Panc1 (cell line): Measurements from ENCODE around the gene PAX5. TPM values are rescaled to one million over a fixed set of nuclear protein-coding genes. Genes with fewer than 3 reads are reported as not detected.

Experiments
- ATAC-seq: fragments of 200-7000 bp; cut with Tn5 transposase; 2 replicates; pipeline ENCODE4 v1.9.1; 2020; ENCODE audit warnings: mild to moderate bottlenecking, moderate library complexity
- BruUV-seq: library from RNA; stranded (reverse); fragments of 400-500 nt; replicated peaks from 2 replicates; lab custom pipeline; 2021; lab: Mats Ljungman, UMichigan
- CTCF ChIA-PET: fragments of 300-600 bp; sonication (Branson Sonifier 250); formaldehyde crosslinking; loops from one replicate; lab custom pipeline; 2022; ENCODE audit warnings: antibody characterized with exemption; lab: Charles Lee
- POLR2A ChIA-PET: fragments of 300-600 bp; sonication (Branson Sonifier 250); formaldehyde crosslinking; loops from one replicate; lab custom pipeline; 2022; ENCODE audit warnings: antibody characterized with exemption; lab: Charles Lee
- DNase-seq: peaks from one replicate; pipeline ENCODE4 v3.0.0-alpha.2; 2010; ENCODE audit warnings: low read depth, low spot score
- H3K27ac ChIP-seq: 2 replicates; pipeline ENCODE4 v1.5.1; 2011; ENCODE audit warnings: mild to moderate bottlenecking, low read length, inconsistent platforms
- H3K27me3 ChIP-seq: fragments of 200-500 bp; sonication (Bioruptor generic); 2 replicates; pipeline ENCODE4 v1.6.0; 2014; ENCODE audit warnings: low read length, inconsistent platforms; ENCODE audit not compliant: control insufficient read depth, insufficient read depth
- H3K36me3 ChIP-seq: fragments of 200-500 bp; sonication (Bioruptor generic); 2 replicates; pipeline ENCODE4 v1.5.1; 2014; ENCODE audit warnings: inconsistent platforms, mild to moderate bottlenecking, low read length, moderate library complexity; ENCODE audit not compliant: control insufficient read depth, insufficient read depth
- H3K4me1 ChIP-seq: 2 replicates; pipeline ENCODE4 v1.5.1; 2011; ENCODE audit warnings: inconsistent platforms, mild to moderate bottlenecking, low read length, moderate library complexity; ENCODE audit not compliant: control insufficient read depth, insufficient read depth
- H3K4me3 ChIP-seq, 2 experiments: 2 replicates each; pipeline ENCODE4 v1.5.1; 2011 to 2012; ENCODE audit warnings: low read depth in 2 of 2, low read length in 2 of 2, mild to moderate bottlenecking in 2 of 2, inconsistent platforms in 1 of 2, moderate library complexity in 1 of 2
- H3K9me3 ChIP-seq: fragments of 200-500 bp; sonication (Bioruptor generic); 2 replicates; pipeline ENCODE4 v1.5.1; 2014; ENCODE audit warnings: low read depth, mild to moderate bottlenecking, inconsistent platforms, low read length, moderate library complexity; ENCODE audit not compliant: control insufficient read depth, insufficient read depth
- POLR2AphosphoS5 ChIP-seq: IDR thresholded peaks from 2 replicates; pipeline ENCODE4 v1.6.1; 2012; ENCODE audit warnings: mild to moderate bottlenecking, low read depth, low read length, moderate library complexity
- SIN3A ChIP-seq: IDR thresholded peaks from 2 replicates; pipeline ENCODE4 v1.6.1; 2012; ENCODE audit warnings: low read depth, mild to moderate bottlenecking, low read length, moderate library complexity, borderline replicate concordance; ENCODE audit not compliant: insufficient read depth
- TCF7L2 ChIP-seq: IDR thresholded peaks from 2 replicates; pipeline ENCODE4 v1.6.1; 2011; ENCODE audit warnings: mild to moderate bottlenecking, low read depth, low read length, inconsistent platforms
- in situ Hi-C: cut with HindIII; loops from 2 replicates; pipeline ENCODE4 v1.10.0; 2016; ENCODE audit warnings: low sequenced_read_pairs, low pct_unique_long_range_greater_than_20kb
- intact Hi-C: fragments of 100-400 bp; cut with micrococcal nuclease; formaldehyde crosslinking; loops from one replicate; pipeline ENCODE4 v1.10.0; 2022; ENCODE audit not compliant: unreplicated experiment
- total RNA-seq: library from RNA; stranded (reverse); gene quantifications from one replicate; pipeline ENCODE4 v1.2.1, GENCODE V29; 2021; ENCODE audit not compliant: unreplicated experiment
- TF ChIP-seq, protein P1 (sequence below): fragments of 450-650 bp; IDR thresholded peaks from 2 replicates; pipeline ENCODE4 v1.5.1; 2017; ENCODE audit warnings: mild to moderate bottlenecking
- TF ChIP-seq, protein P2 (sequence below), 2 experiments: IDR thresholded peaks; 2 replicates each; pipeline ENCODE4 v1.6.1; 2011 to 2012; ENCODE audit warnings: low read depth in 2 of 2, control low read depth in 1 of 2, low read length in 1 of 2, mild to moderate bottlenecking in 1 of 2, moderate library complexity in 1 of 2; ENCODE audit not compliant: insufficient read depth in 1 of 2

PAX5 gene
- total RNA-seq, 1 experiment from 2014 or later, result 0.39 TPM

DNA sequence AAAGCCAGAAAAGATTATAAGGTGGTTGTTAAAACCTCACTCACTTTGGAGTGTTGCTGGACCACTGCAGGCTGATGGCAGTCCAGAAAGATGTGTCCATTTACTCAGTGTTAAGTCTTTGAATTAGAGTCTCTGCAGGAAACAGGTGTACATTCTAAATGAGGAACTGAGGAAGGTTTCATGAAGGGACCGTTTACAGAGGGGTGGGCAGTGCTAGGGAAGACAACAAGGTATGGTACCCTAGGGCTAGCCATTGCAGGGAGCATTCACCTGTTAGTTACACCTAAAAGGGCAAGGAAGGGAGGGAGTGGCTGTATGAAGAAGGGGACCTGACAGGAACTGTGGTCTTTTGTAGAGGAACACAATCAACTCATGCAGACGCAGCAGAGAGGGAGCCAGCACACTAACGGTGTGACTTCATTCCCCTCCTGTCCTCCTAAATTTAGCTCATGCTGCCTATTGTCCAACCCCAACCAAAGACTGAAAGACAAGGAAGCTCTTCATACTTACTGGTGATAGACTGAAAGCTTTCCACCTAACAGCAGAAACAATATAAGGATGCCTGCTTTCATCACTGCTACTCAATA is 32.2 kb upstream of the PAX5 start:
- CTCF ChIA-PET, result no interaction called here
- H3K4me3 ChIP-seq, result no peak overlapping the region
- H3K4me1 ChIP-seq, result no peaks in the 10 kb centered on the region
- TF ChIP-seq, protein P1, sequence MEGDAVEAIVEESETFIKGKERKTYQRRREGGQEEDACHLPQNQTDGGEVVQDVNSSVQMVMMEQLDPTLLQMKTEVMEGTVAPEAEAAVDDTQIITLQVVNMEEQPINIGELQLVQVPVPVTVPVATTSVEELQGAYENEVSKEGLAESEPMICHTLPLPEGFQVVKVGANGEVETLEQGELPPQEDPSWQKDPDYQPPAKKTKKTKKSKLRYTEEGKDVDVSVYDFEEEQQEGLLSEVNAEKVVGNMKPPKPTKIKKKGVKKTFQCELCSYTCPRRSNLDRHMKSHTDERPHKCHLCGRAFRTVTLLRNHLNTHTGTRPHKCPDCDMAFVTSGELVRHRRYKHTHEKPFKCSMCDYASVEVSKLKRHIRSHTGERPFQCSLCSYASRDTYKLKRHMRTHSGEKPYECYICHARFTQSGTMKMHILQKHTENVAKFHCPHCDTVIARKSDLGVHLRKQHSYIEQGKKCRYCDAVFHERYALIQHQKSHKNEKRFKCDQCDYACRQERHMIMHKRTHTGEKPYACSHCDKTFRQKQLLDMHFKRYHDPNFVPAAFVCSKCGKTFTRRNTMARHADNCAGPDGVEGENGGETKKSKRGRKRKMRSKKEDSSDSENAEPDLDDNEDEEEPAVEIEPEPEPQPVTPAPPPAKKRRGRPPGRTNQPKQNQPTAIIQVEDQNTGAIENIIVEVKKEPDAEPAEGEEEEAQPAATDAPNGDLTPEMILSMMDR, result no peak
- no peak for TF ChIP-seq POLR2AphosphoS5
- TF ChIP-seq TCF7L2, result no peak
- no peak for TF ChIP-seq SIN3A
- TF ChIP-seq, protein P2, sequence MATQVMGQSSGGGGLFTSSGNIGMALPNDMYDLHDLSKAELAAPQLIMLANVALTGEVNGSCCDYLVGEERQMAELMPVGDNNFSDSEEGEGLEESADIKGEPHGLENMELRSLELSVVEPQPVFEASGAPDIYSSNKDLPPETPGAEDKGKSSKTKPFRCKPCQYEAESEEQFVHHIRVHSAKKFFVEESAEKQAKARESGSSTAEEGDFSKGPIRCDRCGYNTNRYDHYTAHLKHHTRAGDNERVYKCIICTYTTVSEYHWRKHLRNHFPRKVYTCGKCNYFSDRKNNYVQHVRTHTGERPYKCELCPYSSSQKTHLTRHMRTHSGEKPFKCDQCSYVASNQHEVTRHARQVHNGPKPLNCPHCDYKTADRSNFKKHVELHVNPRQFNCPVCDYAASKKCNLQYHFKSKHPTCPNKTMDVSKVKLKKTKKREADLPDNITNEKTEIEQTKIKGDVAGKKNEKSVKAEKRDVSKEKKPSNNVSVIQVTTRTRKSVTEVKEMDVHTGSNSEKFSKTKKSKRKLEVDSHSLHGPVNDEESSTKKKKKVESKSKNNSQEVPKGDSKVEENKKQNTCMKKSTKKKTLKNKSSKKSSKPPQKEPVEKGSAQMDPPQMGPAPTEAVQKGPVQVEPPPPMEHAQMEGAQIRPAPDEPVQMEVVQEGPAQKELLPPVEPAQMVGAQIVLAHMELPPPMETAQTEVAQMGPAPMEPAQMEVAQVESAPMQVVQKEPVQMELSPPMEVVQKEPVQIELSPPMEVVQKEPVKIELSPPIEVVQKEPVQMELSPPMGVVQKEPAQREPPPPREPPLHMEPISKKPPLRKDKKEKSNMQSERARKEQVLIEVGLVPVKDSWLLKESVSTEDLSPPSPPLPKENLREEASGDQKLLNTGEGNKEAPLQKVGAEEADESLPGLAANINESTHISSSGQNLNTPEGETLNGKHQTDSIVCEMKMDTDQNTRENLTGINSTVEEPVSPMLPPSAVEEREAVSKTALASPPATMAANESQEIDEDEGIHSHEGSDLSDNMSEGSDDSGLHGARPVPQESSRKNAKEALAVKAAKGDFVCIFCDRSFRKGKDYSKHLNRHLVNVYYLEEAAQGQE (IDR thresholded peaks at IDR 0.05; ENCODE audit: insufficient read depth in 1 of 2, low read depth in 2 of 2, low read length in 1 of 2), result no peak
- in situ Hi-C loops (no loop called here), intact Hi-C loops (loop anchor here (10.0 kb wide), 2 partner anchors 59 to 71 kb away; partner anchors contain the start of gene ZCCHC7)
- no peaks in the 10 kb centered on the region for H3K36me3 ChIP-seq
- no TSS peak for BruUV-seq
- H3K27ac ChIP-seq, result no peak overlapping the region
- POLR2A ChIA-PET, result interaction anchor here (0.6 kb wide), 1 partner anchor 381 kb away, joined by 3 read pairs; no protein-coding TSS in a partner anchor
- ATAC-seq (no peak), DNase-seq (no peak)
- H3K27me3 ChIP-seq, result peaks cover 30% of the 10 kb centered on the region
- no peaks in the 10 kb centered on the region for H3K9me3 ChIP-seq

DNA sequence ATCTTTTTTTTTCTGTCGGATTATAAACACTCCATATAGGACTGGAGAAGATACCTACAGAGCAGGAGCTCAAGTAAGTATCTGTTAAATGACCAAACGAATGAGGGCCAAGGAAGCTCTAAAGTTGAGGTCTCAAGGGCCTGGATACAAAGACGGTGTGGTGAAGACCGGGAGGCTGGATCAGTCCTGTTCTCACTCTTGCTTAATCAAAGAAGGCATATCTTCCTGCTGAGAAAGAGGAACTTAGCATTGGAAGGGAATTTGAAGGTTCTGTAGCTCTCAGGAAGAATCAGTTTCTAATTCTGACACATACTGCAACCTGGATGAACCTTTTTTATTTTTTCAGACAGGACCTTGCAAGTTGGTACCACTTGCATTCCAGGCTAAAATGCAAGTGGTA is 28.3 kb upstream of the PAX5 start:
- Histone ChIP-seq H3K4me1 (no peaks in the 10 kb centered on the region), H3K4me3 (no peak overlapping the region), H3K27me3 (peaks cover 27% of the 10 kb centered on the region), H3K27ac (no peak overlapping the region), H3K9me3 (no peaks in the 10 kb centered on the region), H3K36me3 (no peaks in the 10 kb centered on the region)
- intact Hi-C loops, result loop anchor here (10.0 kb wide), 2 partner anchors 62 to 68 kb away; partner anchors contain the start of gene ZCCHC7
- TF ChIP-seq TCF7L2 (no peak), POLR2AphosphoS5 (no peak), SIN3A (no peak)
- TF ChIP-seq, protein P2 (IDR thresholded peaks at IDR 0.05; ENCODE audit: insufficient read depth in 1 of 2, low read depth in 2 of 2, low read length in 1 of 2), result no peak
- TF ChIP-seq, protein P1, result no peak
- no peak for DNase-seq
- CTCF ChIA-PET, result no interaction called here
- BruUV-seq, result no TSS peak
- POLR2A ChIA-PET, result interaction anchor here (1.1 kb wide), 1 partner anchor 10 kb away, joined by 3 read pairs; no protein-coding TSS in a partner anchor
- ATAC-seq, result no peak
- in situ Hi-C loops, result no loop called here
